PFSK-1 (cell line): Measurements from ENCODE around the gene MOG.

ENCODE experiments used
- SIN3A ChIP-seq: IDR thresholded peaks from 2 replicates; pipeline ENCODE4 v1.6.1; 2012; ENCODE audit warnings: mild to moderate bottlenecking, low read length, moderate library complexity, borderline replicate concordance; ENCODE audit not compliant: insufficient read depth
- TAF1 ChIP-seq: IDR thresholded peaks from 2 replicates; pipeline ENCODE4 v1.6.1; 2012; ENCODE audit warnings: low read length, control low read depth, borderline replicate concordance; ENCODE audit not compliant: insufficient read depth

GRCh38 chr6:29674008-29674407, 17.1 kb downstream of the MOG start:
- TF ChIP-seq TAF1 (no peak), SIN3A (no peak)
